K562 (cell line): Measurements from ENCODE around the gene ADCY6. TPM values are rescaled to one million over a fixed set of nuclear protein-coding genes. Genes with fewer than 3 reads are reported as not detected.

ENCODE experiments used
- ATAC-seq: fragments of 200-7000 bp; cut with Tn5 transposase; 3 replicates; pipeline ENCODE4 v1.9.1; 2020; ENCODE audit warnings: moderate library complexity
- BruUV-seq: library from RNA; stranded (reverse); fragments of 400-500 nt; replicated peaks from 2 replicates; lab custom pipeline; 2021; lab: Mats Ljungman, UMichigan
- CTCF ChIA-PET: fragments of 300-600 bp; formaldehyde crosslinking; extraction: SDS; loops from one replicate; lab custom pipeline; 2021; ENCODE audit warnings: low intra/inter-chr PET ratio; lab: Yijun Ruan, JAX
- POLR2A ChIA-PET: fragments of 300-600, 350-650 bp; sonication (Branson Sonifier 250); formaldehyde crosslinking; extraction: SDS; loops from one replicate; lab custom pipeline; 2021; ENCODE audit warnings: antibody characterized with exemption, inconsistent platforms; lab: Yijun Ruan, JAX
- DNase-seq, 4 experiments: peaks; one replicate each; pipeline versions ENCODE4 v3.0.0 to v3.0.0-alpha.2; 2011 to 2018; ENCODE audit warnings: low spot score in 3 of 4, mixed read lengths in 3 of 4; ENCODE audit errors: extremely low read depth in 1 of 4
- FAIRE-seq: peaks from 2 replicates; lab custom pipeline; 2011; peaks lifted over from hg19 to GRCh38; lab: Jason Lieb, UNC
- H2AFZ ChIP-seq: 2 replicates; pipeline ENCODE4 v1.6.0; 2011; ENCODE audit warnings: low read depth, low read length, control low read depth, inconsistent platforms
- H3K27ac ChIP-seq: fragments of 200-600 bp; 3 replicates; pipeline ENCODE4 v1.8.0; 2011; ENCODE audit warnings: low read depth, mild to moderate bottlenecking, control low read depth, inconsistent platforms, low read length, moderate library complexity, mixed read lengths; ENCODE audit errors: extremely low read depth
- H3K27me3 ChIP-seq, 2 experiments: fragments of 300-600 bp in 1 of 2; 2 replicates in 1 of 2; 3 replicates in 1 of 2; pipeline versions ENCODE4 v1.6.0 to v1.8.0; 2011; ENCODE audit warnings: inconsistent platforms in 2 of 2, low read length in 2 of 2, mild to moderate bottlenecking in 1 of 2, mixed read lengths in 1 of 2, moderate library complexity in 1 of 2; ENCODE audit not compliant: control insufficient read depth in 2 of 2, insufficient read depth in 2 of 2
- H3K36me3 ChIP-seq: fragments of 300-600 bp; 3 replicates; pipeline ENCODE4 v1.8.0; 2011; ENCODE audit warnings: mild to moderate bottlenecking, low read length, inconsistent platforms; ENCODE audit not compliant: control insufficient read depth, insufficient read depth
- H3K4me1 ChIP-seq, 2 experiments: fragments of 200-600 bp in 1 of 2; replicated peaks in 1 of 2; 2 replicates in 1 of 2; 3 replicates in 1 of 2; pipeline versions ENCODE4 v1.5.1 to v1.8.0; 2011; ENCODE audit warnings: inconsistent platforms in 2 of 2, low read length in 2 of 2, mild to moderate bottlenecking in 1 of 2, mixed read lengths in 1 of 2, moderate library complexity in 1 of 2; ENCODE audit not compliant: control insufficient read depth in 2 of 2, insufficient read depth in 2 of 2
- H3K4me2 ChIP-seq: 2 replicates; pipeline ENCODE4 v1.6.1; 2011; ENCODE audit warnings: low read length, control low read depth, inconsistent platforms, mixed read lengths; ENCODE audit not compliant: insufficient read depth
- H3K4me3 ChIP-seq: fragments of 200-600 bp; sonication (generic), shearing (Covaris generic); 2 replicates; pipeline ENCODE4 v1.5.1; 2016; ENCODE audit warnings: control low read depth, inconsistent platforms
- H3K79me2 ChIP-seq: fragments of 200-600 bp; 3 replicates; pipeline ENCODE4 v1.8.0; 2011; ENCODE audit warnings: low read length, inconsistent platforms; ENCODE audit not compliant: control insufficient read depth, insufficient read depth
- H3K9ac ChIP-seq, 2 experiments: 2 replicates each; pipeline versions ENCODE4 v1.6.0 to v1.6.1; 2011; ENCODE audit warnings: low read depth in 2 of 2, low read length in 2 of 2, control low read depth in 1 of 2, inconsistent platforms in 1 of 2, mild to moderate bottlenecking in 1 of 2, mixed read lengths in 1 of 2; ENCODE audit not compliant: insufficient read depth in 1 of 2
- H3K9me1 ChIP-seq: one replicate; pipeline ENCODE4 v1.6.0; 2011; ENCODE audit warnings: inconsistent platforms, mild to moderate bottlenecking, low read length, moderate library complexity; ENCODE audit not compliant: control insufficient read depth, insufficient read depth
- H3K9me3 ChIP-seq: replicated peaks from 2 replicates; pipeline ENCODE4 v1.5.1; 2011; ENCODE audit warnings: low read depth, low read length, inconsistent platforms; ENCODE audit not compliant: control insufficient read depth, insufficient read depth
- H4K20me1 ChIP-seq: replicated peaks from 2 replicates; pipeline ENCODE4 v1.6.1; 2011; ENCODE audit warnings: low read length, inconsistent platforms, mixed read lengths; ENCODE audit not compliant: control insufficient read depth, insufficient read depth
- ATF7 ChIP-seq: fragments of 450-650 bp; IDR thresholded peaks from 2 replicates; pipeline ENCODE4 v1.7.1; 2014; ENCODE audit warnings: mild to moderate bottlenecking, moderate library complexity
- CBFB ChIP-seq: sonication (generic); formaldehyde crosslinking; IDR thresholded peaks from 2 replicates; pipeline ENCODE4 v1.4.0; 2020; ENCODE audit warnings: mild to moderate bottlenecking, missing genetic modification reagents
- GABPA ChIP-seq: fragments of 200-800 bp; sonication (Bioruptor generic); conservative IDR thresholded peaks from 2 replicates; pipeline ENCODE4 v1.6.1; 2016; ENCODE audit warnings: low read depth, missing genetic modification characterization, missing compliant biosample characterization
- HMGXB4 ChIP-seq: sonication (generic); formaldehyde crosslinking; IDR thresholded peaks from 2 replicates; pipeline ENCODE4 v1.8.1; 2023; ENCODE audit warnings: mild to moderate bottlenecking, missing genetic modification reagents
- HNRNPH1 ChIP-seq: fragments of 200-400 bp; formaldehyde crosslinking; optimal IDR thresholded peaks from 2 replicates; pipeline ENCODE3; 2017; ENCODE audit warnings: low read depth, mild to moderate bottlenecking, low read length, moderate library complexity
- IFI16 ChIP-seq: fragments of 250-450 bp; sonication (Bioruptor Pico); IDR thresholded peaks from 2 replicates; pipeline ENCODE4 v2.1.2; 2022; ENCODE audit warnings: mild to moderate bottlenecking, inconsistent platforms
- KAT7 ChIP-seq: sonication (generic); formaldehyde crosslinking; IDR thresholded peaks from 2 replicates; pipeline ENCODE4 v1.8.0; 2022; ENCODE audit warnings: missing genetic modification reagents, mild to moderate bottlenecking, borderline replicate concordance
- KDM4B ChIP-seq, 2 experiments: fragments of 450-650 bp in 1 of 2; sonication (generic) in 1 of 2; IDR thresholded peaks; 2 replicates each; pipeline ENCODE4 v1.6.1; 2016 to 2017; ENCODE audit warnings: borderline replicate concordance in 2 of 2, antibody characterized with exemption in 1 of 2, low read depth in 1 of 2, mild to moderate bottlenecking in 1 of 2
- MBD1 ChIP-seq: fragments of 250-450 bp; sonication (Bioruptor Pico); IDR thresholded peaks from 2 replicates; pipeline ENCODE4 v1.8.0; 2022; ENCODE audit warnings: inconsistent platforms
- SMAD1 ChIP-seq: fragments of 150-350 bp; IDR thresholded peaks from 2 replicates; pipeline ENCODE4 v1.6.1; 2014; ENCODE audit warnings: low read length, low read depth; ENCODE audit not compliant: partially characterized antibody
- ZBTB12 ChIP-seq: fragments of 250-450 bp; sonication (Bioruptor Pico); IDR thresholded peaks from 2 replicates; pipeline ENCODE4 v1.4.0; 2020
- ZFX ChIP-seq: sonication (generic); formaldehyde crosslinking; IDR thresholded peaks from 2 replicates; pipeline ENCODE4 v1.8.0; 2022; ENCODE audit warnings: mild to moderate bottlenecking, missing genetic modification reagents, moderate library complexity
- ZNF280A ChIP-seq: fragments of 450-650 bp; IDR thresholded peaks from 2 replicates; pipeline ENCODE4 v1.6.1; 2018; ENCODE audit warnings: mild to moderate bottlenecking, low read depth; ENCODE audit not compliant: partially characterized antibody
- ZNF436 ChIP-seq: fragments of 250-450, 450-650 bp; sonication (Bioruptor Pico); formaldehyde crosslinking; IDR thresholded peaks from 2 replicates; pipeline ENCODE4 v1.7.0; 2020; ENCODE audit warnings: mild to moderate bottlenecking
- WGBS: fragments of 100-300 bp; shearing (Covaris generic); methylation state at CpG from one replicate; pipeline ENCODE4 v1.1.6; 2016; ENCODE audit warnings: low coverage, mixed read lengths; ENCODE audit not compliant: insufficient coverage; ENCODE audit errors: missing lambda C conversion rate; 5-methylcytosine and 5-hydroxymethylcytosine counted together
- in situ Hi-C: fragments of 300-500 bp; cut with MboI; formaldehyde crosslinking; loops from 4 replicates; pipeline ENCODE4 v1.15.0; 2018; ENCODE audit warnings: inconsistent platforms, mixed read lengths
- intact Hi-C: fragments of 100-400 bp; cut with micrococcal nuclease; formaldehyde crosslinking; loops from 2 replicates; pipeline ENCODE4 v1.14.2; 2022
- polyA plus RNA-seq, 8 experiments: library from polyadenylated mRNA; depleted of rRNA in 4 of 8; stranded (reverse) in 5 of 8; unstranded in 3 of 8; fragments of >200 nt; fragmentation: Nextera tagmentation in 2 of 8; fragmentation: Illumina TruSeq in 1 of 8; extraction: Ambion mirVana in 2 of 8; extraction: Trizol in 1 of 8; gene quantifications; 2 replicates each; pipeline versions ENCODE4 v1.2.1 to v1.2.3, GENCODE V29; 2011 to 2014; ENCODE audit warnings: inconsistent platforms in 1 of 8, missing spikeins in 1 of 8
- total RNA-seq, 7 experiments: library from RNA; depleted of rRNA in 6 of 7; stranded (reverse); fragments of >200 nt in 6 of 7; fragmentation: Illumina TruSeq in 2 of 7; extraction: Trizol in 2 of 7; gene quantifications; 2 replicates each; pipeline versions ENCODE4 v1.2.1 to v1.2.3, GENCODE V29; 2011 to 2021; ENCODE audit warnings: low replicate concordance in 1 of 7

The ADCY6 gene
- total and polyA plus RNA-seq, 9 of the 15 experiments (the other 6 are each of a cell fraction or from before 2014, with no cell fraction given): 0.01 to 1.0 (median 0.53) TPM

- no peak for TF ChIP-seq ZNF280A
- TF ChIP-seq HMGXB4 (CRISPR knock-in tag): no peak
- no peak for TF ChIP-seq ATF7
- TF ChIP-seq SMAD1: no peak
- TF ChIP-seq ZFX (CRISPR knock-in tag): no peak
- no peak for TF ChIP-seq CBFB (CRISPR knock-in tag)
Observed at GRCh38 chr12:48750769-48751356, 38.0 kb downstream of the ADCY6 start (continued).

GRCh38 chr12:48750215-48750614 is 38.7 kb downstream of the ADCY6 start:
- Histone ChIP-seq H2AFZ (no peak overlapping the region), H4K20me1 (no peaks in the 10 kb centered on the region), H3K4me2 (no peak overlapping the region), H3K4me1 (no peaks in the 10 kb centered on the region; a peak in 1 of 5 replicates), H3K9me3 (no peaks in the 10 kb centered on the region), H3K9me1 (no peaks in the 10 kb centered on the region), H3K27ac (no peak overlapping the region), H3K36me3 (no peaks in the 10 kb centered on the region), H3K9ac (no peak overlapping the region), H3K79me2 (no peaks in the 10 kb centered on the region), H3K4me3 (no peak overlapping the region), H3K27me3 (no peaks in the 10 kb centered on the region; a peak in 2 of 5 replicates)
- ATAC-seq: no peak
- ChIA-PET POLR2A (no interaction called here), CTCF (no interaction called here)
- BruUV-seq: no TSS peak
- WGBS: 63% methylated on average over 1 of the region's 1 CpG
- no peak for FAIRE-seq
- in situ Hi-C loops (loop anchor here (5.0 kb wide), 1 partner anchor 47 kb away; no protein-coding TSS in a partner anchor), intact Hi-C loops (loop anchor here (5.0 to 10.0 kb wide), 2 partner anchors 142 to 235 kb away; no protein-coding TSS in a partner anchor)
- DNase-seq: no peak
- TF ChIP-seq IFI16 (CRISPR knock-in tag): no peak
- TF ChIP-seq KAT7: no peak
- no peak for TF ChIP-seq ZNF436 (CRISPR knock-in tag)
- TF ChIP-seq ZBTB12: no peak
- no peak for TF ChIP-seq HNRNPH1
- TF ChIP-seq KDM4B (IDR thresholded peaks at IDR 0.05; ENCODE audit: borderline replicate concordance in 2 of 2, low read depth in 1 of 2): no peak
- no peak for TF ChIP-seq MBD1 (CRISPR knock-in tag)
- no peak for TF ChIP-seq GABPA (tag)
